HCT116 (cell line): ENCODE results near the gene FCHO2.

Source experiments
- CTCF ChIP-seq, 3 experiments: fragments of 200-600 bp in 1 of 3; sonication (generic) in 1 of 3; IDR thresholded peaks in 2 of 3; conservative IDR thresholded peaks in 1 of 3; 2 replicates each; pipeline ENCODE4 v1.5.1; 2012 to 2017; ENCODE audit warnings: low read depth in 2 of 3, low read length in 2 of 3, antibody characterized with exemption in 1 of 3, borderline replicate concordance in 1 of 3, control low read depth in 1 of 3, mild to moderate bottlenecking in 1 of 3, mixed read lengths in 1 of 3, mixed run types in 1 of 3, moderate library complexity in 1 of 3; ENCODE audit not compliant: insufficient read depth in 1 of 3
- MAX ChIP-seq: IDR thresholded peaks from 2 replicates; pipeline ENCODE4 v1.6.1; 2012
- POLR2A ChIP-seq: IDR thresholded peaks from 2 replicates; pipeline ENCODE4 v1.7.0; 2011; ENCODE audit warnings: borderline replicate concordance; ENCODE audit not compliant: insufficient read depth, insufficient read length; ENCODE audit errors: extremely low read depth

GRCh38 chr5:72988769-72989168 is 32.9 kb downstream of the FCHO2 start:
- TF ChIP-seq POLR2A (no peak), MAX (no peak), CTCF (IDR thresholded peaks at IDR 0.05 in 2 of 3, conservative IDR thresholded peaks at IDR 0.05 in 1 of 3; ENCODE audit: borderline replicate concordance in 1 of 3, insufficient read depth in 1 of 3, low read depth in 2 of 3, low read length in 2 of 3) (no peak)
